Measurements from ENCODE around the gene TMEM212.
"Not testable (repeated sequence)": the region's sequence is repeated elsewhere in the genome, so short reads cannot be mapped to it uniquely, and the experiment has no call there.

DNA sequence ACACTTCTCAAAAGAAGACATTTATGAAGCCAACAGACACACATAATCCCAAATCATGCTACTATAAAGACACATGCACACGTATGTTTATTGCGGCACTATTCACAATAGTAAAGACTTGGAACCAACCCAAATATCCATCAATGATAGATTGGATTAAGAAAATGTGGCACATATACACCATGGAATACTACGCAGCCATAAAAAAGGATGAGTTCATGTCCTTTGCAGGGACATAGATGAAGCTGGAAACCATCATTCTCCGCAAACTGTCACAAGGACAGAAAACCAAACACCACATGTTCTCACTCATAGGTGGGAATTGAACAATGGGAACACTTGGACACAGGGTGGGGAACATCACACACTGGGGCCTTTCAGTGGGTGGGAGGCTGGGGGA is 15.6 kb downstream of the TMEM212 start:
- TF ChIP-seq, protein P1, sequence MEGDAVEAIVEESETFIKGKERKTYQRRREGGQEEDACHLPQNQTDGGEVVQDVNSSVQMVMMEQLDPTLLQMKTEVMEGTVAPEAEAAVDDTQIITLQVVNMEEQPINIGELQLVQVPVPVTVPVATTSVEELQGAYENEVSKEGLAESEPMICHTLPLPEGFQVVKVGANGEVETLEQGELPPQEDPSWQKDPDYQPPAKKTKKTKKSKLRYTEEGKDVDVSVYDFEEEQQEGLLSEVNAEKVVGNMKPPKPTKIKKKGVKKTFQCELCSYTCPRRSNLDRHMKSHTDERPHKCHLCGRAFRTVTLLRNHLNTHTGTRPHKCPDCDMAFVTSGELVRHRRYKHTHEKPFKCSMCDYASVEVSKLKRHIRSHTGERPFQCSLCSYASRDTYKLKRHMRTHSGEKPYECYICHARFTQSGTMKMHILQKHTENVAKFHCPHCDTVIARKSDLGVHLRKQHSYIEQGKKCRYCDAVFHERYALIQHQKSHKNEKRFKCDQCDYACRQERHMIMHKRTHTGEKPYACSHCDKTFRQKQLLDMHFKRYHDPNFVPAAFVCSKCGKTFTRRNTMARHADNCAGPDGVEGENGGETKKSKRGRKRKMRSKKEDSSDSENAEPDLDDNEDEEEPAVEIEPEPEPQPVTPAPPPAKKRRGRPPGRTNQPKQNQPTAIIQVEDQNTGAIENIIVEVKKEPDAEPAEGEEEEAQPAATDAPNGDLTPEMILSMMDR (IDR thresholded peaks at IDR 0.05): not testable (repeated sequence)
- TF ChIP-seq POLR2AphosphoS5, POLR2A, EP300 (IDR thresholded peaks at IDR 0.05): not testable (repeated sequence)
